IMR-90 (cell line): ENCODE measurements around the gene MATN3. TPM values are rescaled to one million over a fixed set of nuclear protein-coding genes. Genes with fewer than 3 reads are reported as not detected.

Experiments
- ATAC-seq: fragments of 200-7000 bp; cut with Tn5 transposase; 2 replicates; pipeline ENCODE4 v1.9.1; 2020; ENCODE audit warnings: low read depth, mild to moderate bottlenecking, moderate library complexity
- BruUV-seq: library from RNA; stranded (reverse); fragments of 400-500 nt; replicated peaks from 2 replicates; lab custom pipeline; 2021; lab: Mats Ljungman, UMichigan
- CTCF ChIA-PET: fragments of 300-600 bp; formaldehyde crosslinking; extraction: SDS; loops from one replicate; lab custom pipeline; 2021; ENCODE audit warnings: antibody characterized with exemption; lab: Yijun Ruan, JAX
- POLR2A ChIA-PET: fragments of 300-600 bp; sonication (Branson Sonifier 250); formaldehyde crosslinking; loops from one replicate; lab custom pipeline; 2022; ENCODE audit warnings: antibody characterized with exemption; ENCODE audit not compliant: unreplicated experiment; lab: Charles Lee
- DNase-seq: peaks from one replicate; pipeline ENCODE4 v3.0.0; 2013
- H2AFZ ChIP-seq: replicated peaks from 2 replicates; pipeline ENCODE3; 2013; ENCODE audit warnings: low read length, mild to moderate bottlenecking; ENCODE audit not compliant: poor library complexity
- H2AK5ac ChIP-seq: 2 replicates; pipeline ENCODE4 v1.6.1; 2013; ENCODE audit warnings: low read depth, low read length, inconsistent platforms
- H2AK9ac ChIP-seq: replicated peaks from 2 replicates; pipeline ENCODE3; 2013; ENCODE audit warnings: mild to moderate bottlenecking, low read depth, low read length, moderate library complexity; ENCODE audit not compliant: poor library complexity
- H2BK120ac ChIP-seq: 2 replicates; pipeline ENCODE4 v1.6.1; 2013; ENCODE audit warnings: low read depth, low read length, inconsistent platforms
- H2BK15ac ChIP-seq: 3 replicates; pipeline ENCODE4 v1.6.1; 2013; ENCODE audit warnings: low read depth, low read length, inconsistent platforms
- H2BK20ac ChIP-seq: 2 replicates; pipeline ENCODE4 v1.6.1; 2013; ENCODE audit warnings: low read depth, mild to moderate bottlenecking, inconsistent platforms, low read length, moderate library complexity
- H2BK5ac ChIP-seq: 2 replicates; pipeline ENCODE4 v1.6.1; 2013; ENCODE audit warnings: mild to moderate bottlenecking, low read depth, low read length, inconsistent platforms; ENCODE audit not compliant: poor library complexity, severe bottlenecking
- H3K14ac ChIP-seq: replicated peaks from 2 replicates; pipeline ENCODE4 v1.6.1; 2013; ENCODE audit warnings: low read depth, low read length, inconsistent platforms
- H3K18ac ChIP-seq: 2 replicates; pipeline ENCODE4 v1.6.1; 2013; ENCODE audit warnings: low read depth, low read length, control low read depth
- H3K23ac ChIP-seq: 2 replicates; pipeline ENCODE4 v1.6.1; 2013; ENCODE audit warnings: low read depth, low read length, inconsistent platforms
- H3K27ac ChIP-seq: 2 replicates; pipeline ENCODE4 v1.5.1; 2013; ENCODE audit warnings: mild to moderate bottlenecking, control low read depth, low read length; ENCODE audit not compliant: insufficient read depth
- H3K27me3 ChIP-seq: 2 replicates; pipeline ENCODE4 v1.6.1; 2013; ENCODE audit warnings: low read length; ENCODE audit not compliant: control insufficient read depth, insufficient read depth
- H3K36me3 ChIP-seq: 2 replicates; pipeline ENCODE4 v1.6.1; 2013; ENCODE audit warnings: low read length, mixed read lengths; ENCODE audit not compliant: control insufficient read depth, insufficient read depth
- H3K4ac ChIP-seq: 2 replicates; pipeline ENCODE4 v1.6.1; 2013; ENCODE audit warnings: low read depth, low read length, inconsistent platforms
- H3K4me1 ChIP-seq: 2 replicates; pipeline ENCODE4 v1.6.1; 2013; ENCODE audit warnings: low read length, mixed read lengths; ENCODE audit not compliant: control insufficient read depth, insufficient read depth
- H3K4me2 ChIP-seq: 2 replicates; pipeline ENCODE4 v1.6.1; 2013; ENCODE audit warnings: low read depth, mild to moderate bottlenecking, control low read depth, low read length, moderate library complexity
- H3K4me3 ChIP-seq: 2 replicates; pipeline ENCODE4 v1.5.1; 2013; ENCODE audit warnings: low read depth, mild to moderate bottlenecking, control low read depth, low read length, moderate library complexity; ENCODE audit not compliant: insufficient read depth
- H3K56ac ChIP-seq: 2 replicates; pipeline ENCODE4 v1.6.1; 2013; ENCODE audit warnings: low read length, inconsistent platforms; ENCODE audit not compliant: insufficient read depth; ENCODE audit errors: extremely low read depth
- H3K79me1 ChIP-seq, 2 experiments: 2 replicates each; pipeline ENCODE4 v1.6.1; 2013; ENCODE audit warnings: low read length in 2 of 2, inconsistent platforms in 1 of 2, low read depth in 1 of 2
- H3K9ac ChIP-seq: 2 replicates; pipeline ENCODE4 v1.6.1; 2013; ENCODE audit warnings: low read depth, low read length, control low read depth
- H3K9me1 ChIP-seq: 2 replicates; pipeline ENCODE4 v1.6.1; 2013; ENCODE audit warnings: low read length, inconsistent platforms; ENCODE audit not compliant: insufficient read depth
- H3K9me3 ChIP-seq: 2 replicates; pipeline ENCODE4 v1.6.1; 2013; ENCODE audit warnings: low read length; ENCODE audit not compliant: control insufficient read depth, insufficient read depth
- H4K20me1 ChIP-seq: 2 replicates; pipeline ENCODE4 v1.6.1; 2013; ENCODE audit warnings: low read length, inconsistent platforms; ENCODE audit not compliant: insufficient read depth
- H4K5ac ChIP-seq: 2 replicates; pipeline ENCODE4 v1.6.1; 2013; ENCODE audit warnings: mild to moderate bottlenecking, low read depth, low read length, control low read depth
- H4K8ac ChIP-seq, 2 experiments: 2 replicates each; pipeline ENCODE4 v1.6.1; 2013; ENCODE audit warnings: low read depth in 2 of 2, low read length in 2 of 2, control low read depth in 1 of 2, inconsistent platforms in 1 of 2
- H4K91ac ChIP-seq: 2 replicates; pipeline ENCODE4 v1.6.1; 2013; ENCODE audit warnings: low read depth, low read length, inconsistent platforms; ENCODE audit not compliant: insufficient read depth
- CEBPB ChIP-seq: IDR thresholded peaks from 2 replicates; pipeline ENCODE4 v1.6.1; 2012; ENCODE audit warnings: low read depth, low read length, improper control_type of control experiment
- CHD1 ChIP-seq: IDR thresholded peaks from 2 replicates; pipeline ENCODE4 v1.6.1; 2012; ENCODE audit warnings: low read depth, low read length, improper control_type of control experiment
- FOS ChIP-seq: fragments of 150-350 bp; IDR thresholded peaks from 2 replicates; pipeline ENCODE4 v1.6.1; 2016; ENCODE audit warnings: low read depth, low read length
- MAFK ChIP-seq: IDR thresholded peaks from 2 replicates; pipeline ENCODE4 v1.6.1; 2012; ENCODE audit warnings: low read depth, low read length, improper control_type of control experiment
- MAZ ChIP-seq: IDR thresholded peaks from 2 replicates; pipeline ENCODE4 v1.6.1; 2012; ENCODE audit warnings: low read depth, mild to moderate bottlenecking, low read length, improper control_type of control experiment, moderate library complexity, borderline replicate concordance
- MXI1 ChIP-seq: IDR thresholded peaks from 2 replicates; pipeline ENCODE4 v1.6.1; 2012; ENCODE audit warnings: low read depth, mild to moderate bottlenecking, low read length, moderate library complexity, borderline replicate concordance
- NFE2L2 ChIP-seq: fragments of 150-350 bp; IDR thresholded peaks from 2 replicates; pipeline ENCODE4 v1.6.1; 2016; ENCODE audit warnings: low read depth, mild to moderate bottlenecking, low read length
- RAD21 ChIP-seq: IDR thresholded peaks from 2 replicates; pipeline ENCODE4 v1.6.1; 2012; ENCODE audit warnings: low read length, improper control_type of control experiment
- RCOR1 ChIP-seq: IDR thresholded peaks from 2 replicates; pipeline ENCODE4 v1.6.1; 2012; ENCODE audit warnings: mild to moderate bottlenecking, low read length, improper control_type of control experiment; ENCODE audit not compliant: insufficient replicate concordance
- RFX5 ChIP-seq: IDR thresholded peaks from 2 replicates; pipeline ENCODE4 v1.8.0; 2012; ENCODE audit warnings: low read depth, mild to moderate bottlenecking, low read length, moderate library complexity
- SMC3 ChIP-seq: fragments of 150-350 bp; IDR thresholded peaks from 2 replicates; pipeline ENCODE4 v1.6.1; 2016; ENCODE audit warnings: low read depth, mild to moderate bottlenecking, antibody characterized with exemption, low read length, moderate library complexity
- WGBS, 2 experiments: methylation state at CpG; one replicate each; pipeline versions ENCODE4 v1.1.5 to v1.1.7; 2013; ENCODE audit warnings: missing lambda C conversion rate in 2 of 2; ENCODE audit not compliant: insufficient read length in 1 of 2; ENCODE audit errors: extremely low coverage in 2 of 2; 5-methylcytosine and 5-hydroxymethylcytosine counted together
- dilution Hi-C: fragments of 300-500 bp; cut with HindIII; formaldehyde crosslinking; loops from one replicate; pipeline ENCODE4 v1.14.3; 2018; ENCODE audit warnings: low sequenced_read_pairs; ENCODE audit not compliant: unreplicated experiment
- in situ Hi-C: fragments of 300-500 bp; cut with MboI; formaldehyde crosslinking; loops from 3 replicates; pipeline ENCODE4 v1.14.3; 2019; ENCODE audit warnings: low sequenced_read_pairs, inconsistent platforms, mixed read lengths
- intact Hi-C: fragments of 100-400 bp; cut with micrococcal nuclease; formaldehyde crosslinking; loops from 2 replicates; pipeline ENCODE4 v1.10.0; 2022
- polyA plus RNA-seq, 3 experiments: library from polyadenylated mRNA; depleted of rRNA; stranded (reverse); fragments of >200 nt; gene quantifications; 2 replicates each; pipeline ENCODE4 v1.2.3, GENCODE V29; 2012; ENCODE audit warnings: low replicate concordance in 1 of 3
- total RNA-seq: library from RNA; depleted of rRNA; stranded (reverse); fragments of >200 nt; gene quantifications from 2 replicates; pipeline ENCODE4 v1.2.3, GENCODE V29; 2012
- TF ChIP-seq, protein P1 (sequence below): conservative IDR thresholded peaks from 2 replicates; pipeline ENCODE4 v1.5.1; 2012; ENCODE audit warnings: mild to moderate bottlenecking, low read depth, low read length, improper control_type of control experiment
- TF ChIP-seq, protein P2 (sequence below): fragments of 150-350 bp; IDR thresholded peaks from 2 replicates; pipeline ENCODE4 v1.6.1; 2016; ENCODE audit warnings: low read depth, mild to moderate bottlenecking, low read length, moderate library complexity, borderline replicate concordance
- TF ChIP-seq, protein P3 (sequence below): fragments of 150-350 bp; IDR thresholded peaks from 2 replicates; pipeline ENCODE4 v1.6.1; 2017; ENCODE audit warnings: mild to moderate bottlenecking, antibody characterized with exemption, low read length, low read depth

The MATN3 gene
- total and polyA plus RNA-seq, 2 of the 4 experiments (the other 2 are of a cell fraction): 0.90 to 3.0 TPM

DNA sequence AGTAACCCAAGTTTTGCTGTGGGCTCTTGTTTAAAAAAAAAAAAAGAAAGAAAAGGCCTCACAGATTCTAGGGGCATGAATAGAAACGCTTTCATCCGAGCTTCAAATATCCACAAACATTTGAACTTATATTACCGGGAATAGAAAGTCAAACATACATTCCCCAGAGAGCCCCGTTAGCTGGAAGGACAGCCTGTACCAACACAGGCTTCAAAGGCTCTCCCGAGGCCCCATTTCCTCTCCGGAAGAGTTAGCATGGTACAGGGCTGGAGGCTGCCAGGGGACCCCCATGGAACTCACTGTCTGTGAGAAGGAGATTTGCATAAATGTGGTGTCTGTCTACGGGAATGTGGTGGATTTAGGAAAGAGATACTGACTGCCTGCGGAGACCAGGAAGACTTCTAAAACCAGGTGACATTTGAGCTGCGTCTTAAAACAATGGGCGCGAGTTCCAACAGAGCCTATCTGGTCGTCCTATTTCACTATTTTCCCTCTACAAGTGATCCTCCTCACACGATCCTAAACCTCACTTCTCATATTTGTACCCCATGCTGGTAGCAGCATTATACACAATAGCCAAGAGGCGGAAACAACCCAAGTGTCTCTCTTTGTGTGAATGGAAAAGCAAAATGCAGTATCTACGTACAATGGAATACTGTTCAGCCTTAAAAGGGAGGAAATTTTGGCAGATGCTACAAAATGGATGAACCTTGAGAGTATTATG, 820 bp upstream of the MATN3 start:
- intact Hi-C loops: no loop called here
- TF ChIP-seq, protein P1, sequence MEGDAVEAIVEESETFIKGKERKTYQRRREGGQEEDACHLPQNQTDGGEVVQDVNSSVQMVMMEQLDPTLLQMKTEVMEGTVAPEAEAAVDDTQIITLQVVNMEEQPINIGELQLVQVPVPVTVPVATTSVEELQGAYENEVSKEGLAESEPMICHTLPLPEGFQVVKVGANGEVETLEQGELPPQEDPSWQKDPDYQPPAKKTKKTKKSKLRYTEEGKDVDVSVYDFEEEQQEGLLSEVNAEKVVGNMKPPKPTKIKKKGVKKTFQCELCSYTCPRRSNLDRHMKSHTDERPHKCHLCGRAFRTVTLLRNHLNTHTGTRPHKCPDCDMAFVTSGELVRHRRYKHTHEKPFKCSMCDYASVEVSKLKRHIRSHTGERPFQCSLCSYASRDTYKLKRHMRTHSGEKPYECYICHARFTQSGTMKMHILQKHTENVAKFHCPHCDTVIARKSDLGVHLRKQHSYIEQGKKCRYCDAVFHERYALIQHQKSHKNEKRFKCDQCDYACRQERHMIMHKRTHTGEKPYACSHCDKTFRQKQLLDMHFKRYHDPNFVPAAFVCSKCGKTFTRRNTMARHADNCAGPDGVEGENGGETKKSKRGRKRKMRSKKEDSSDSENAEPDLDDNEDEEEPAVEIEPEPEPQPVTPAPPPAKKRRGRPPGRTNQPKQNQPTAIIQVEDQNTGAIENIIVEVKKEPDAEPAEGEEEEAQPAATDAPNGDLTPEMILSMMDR: no peak
- TF ChIP-seq CEBPB: no peak
- TF ChIP-seq NFE2L2: no peak
- TF ChIP-seq MAFK: no peak
- TF ChIP-seq RCOR1: no peak
- TF ChIP-seq MXI1: no peak
- TF ChIP-seq FOS: no peak
- TF ChIP-seq, protein P2, sequence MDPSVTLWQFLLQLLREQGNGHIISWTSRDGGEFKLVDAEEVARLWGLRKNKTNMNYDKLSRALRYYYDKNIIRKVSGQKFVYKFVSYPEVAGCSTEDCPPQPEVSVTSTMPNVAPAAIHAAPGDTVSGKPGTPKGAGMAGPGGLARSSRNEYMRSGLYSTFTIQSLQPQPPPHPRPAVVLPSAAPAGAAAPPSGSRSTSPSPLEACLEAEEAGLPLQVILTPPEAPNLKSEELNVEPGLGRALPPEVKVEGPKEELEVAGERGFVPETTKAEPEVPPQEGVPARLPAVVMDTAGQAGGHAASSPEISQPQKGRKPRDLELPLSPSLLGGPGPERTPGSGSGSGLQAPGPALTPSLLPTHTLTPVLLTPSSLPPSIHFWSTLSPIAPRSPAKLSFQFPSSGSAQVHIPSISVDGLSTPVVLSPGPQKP: no peak
- no peak for TF ChIP-seq RFX5
- no peak for TF ChIP-seq SMC3
- TF ChIP-seq MAZ: no peak
- no peak for TF ChIP-seq RAD21
- TF ChIP-seq, protein P3, sequence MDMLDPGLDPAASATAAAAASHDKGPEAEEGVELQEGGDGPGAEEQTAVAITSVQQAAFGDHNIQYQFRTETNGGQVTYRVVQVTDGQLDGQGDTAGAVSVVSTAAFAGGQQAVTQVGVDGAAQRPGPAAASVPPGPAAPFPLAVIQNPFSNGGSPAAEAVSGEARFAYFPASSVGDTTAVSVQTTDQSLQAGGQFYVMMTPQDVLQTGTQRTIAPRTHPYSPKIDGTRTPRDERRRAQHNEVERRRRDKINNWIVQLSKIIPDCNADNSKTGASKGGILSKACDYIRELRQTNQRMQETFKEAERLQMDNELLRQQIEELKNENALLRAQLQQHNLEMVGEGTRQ: no peak
- no peak for TF ChIP-seq CHD1

More for the DNA sequence above, 820 bp upstream of the MATN3 start:
- Histone ChIP-seq H3K4me3 (peak overlapping the region; percentile 50), H4K20me1 (no peaks in the 10 kb centered on the region), H3K79me1 (no peaks in the 10 kb centered on the region), H3K23ac (0 out of 2 replicates have a peak overlapping the region, but pooled peaks have one; percentile 1), H3K36me3 (no peaks in the 10 kb centered on the region), H3K27me3 (peaks cover 14% of the 10 kb centered on the region), H2BK120ac (peak overlapping the region; percentile 65), H3K9me1 (no peaks in the 10 kb centered on the region), H3K9me3 (no peaks in the 10 kb centered on the region), H3K4me1 (peaks cover 3% of the 10 kb centered on the region), H3K14ac (peak overlapping the region; percentile 86; the same call in 1 of the 2 replicates), H2BK15ac (peak overlapping the region; percentile 14; the same call in 1 of the 3 replicates), H3K56ac (no peak overlapping the region), H2AK5ac (peak overlapping the region; percentile 37), H2BK20ac (peak overlapping the region; percentile 27; the same call in 1 of the 2 replicates), H2AFZ (peak overlapping the region; percentile 92), H4K8ac (peak overlapping the region; percentile 74 to 91; a peak in 3 of 4 replicates), H3K4me2 (peak overlapping the region; percentile 42), H4K91ac (peak overlapping the region; percentile 86), H2AK9ac (peak overlapping the region; percentile 77), H3K4ac (peak overlapping the region; percentile 79), H3K9ac (peak overlapping the region; percentile 64), H3K27ac (no peak overlapping the region; the same call in 1 of the 2 replicates), H3K18ac (no peak overlapping the region; the same call in 1 of the 2 replicates), H4K5ac (peak overlapping the region; percentile 66), H2BK5ac (no peak overlapping the region)
- BruUV-seq: no TSS peak
- no peak; the same call in 1 of the 2 replicates for ATAC-seq
- in situ Hi-C loops: no loop called here
- dilution Hi-C loops: no loop called here
- DNase-seq: no peak
- ChIA-PET CTCF (interaction anchor here (0.6 kb wide), 1 partner anchor 95 kb away, joined by 4 read pairs; no protein-coding TSS in a partner anchor), POLR2A (no interaction called here)
- 64% methylated on average over 3 of the region's 15 CpGs; no CpG with 5 or more reads in 1 of the 2 experiments for WGBS, 2 experiments
